DND-41 (cell line): ENCODE data around the gene ADD1.

ENCODE experiments used
- CTCF ChIP-seq: IDR thresholded peaks from 2 replicates; pipeline ENCODE4 v1.5.1; 2012; ENCODE audit warnings: borderline replicate concordance, low read length, moderate library complexity, mild to moderate bottlenecking; ENCODE audit not compliant: poor library complexity, severe bottlenecking; ENCODE audit errors: extremely low read depth
- EZH2 ChIP-seq: IDR thresholded peaks from 3 replicates; pipeline ENCODE4 v1.6.1; 2012; ENCODE audit warnings: borderline replicate concordance, low read depth, mild to moderate bottlenecking, moderate library complexity, low read length, inconsistent platforms; ENCODE audit not compliant: severe bottlenecking

- TF ChIP-seq CTCF: no peak
- TF ChIP-seq EZH2: no peak
These were observed 80.6 kb downstream of the ADD1 start for GRCh38 chr4:2924286-2924685.
